Ishikawa (cell line): ENCODE measurements around the gene GALNT9.

ENCODE experiments used
- CEBPB ChIP-seq: IDR thresholded peaks from 2 replicates; pipeline ENCODE4 v1.6.1; 2012
- CREB1 ChIP-seq: IDR thresholded peaks from 2 replicates; pipeline ENCODE4 v1.6.1; 2012; ENCODE audit warnings: low read depth
- EGR1 ChIP-seq: IDR thresholded peaks from 2 replicates; pipeline ENCODE4 v1.6.1; 2012
- EP300 ChIP-seq: IDR thresholded peaks from 2 replicates; pipeline ENCODE4 v1.6.1; 2012; ENCODE audit warnings: borderline replicate concordance
- FOXM1 ChIP-seq: IDR thresholded peaks from 2 replicates; pipeline ENCODE4 v1.6.1; 2012; ENCODE audit warnings: low read depth, borderline replicate concordance
- NFIC ChIP-seq: IDR thresholded peaks from 2 replicates; pipeline ENCODE4 v1.6.1; 2012
- RAD21 ChIP-seq: IDR thresholded peaks from 2 replicates; pipeline ENCODE4 v1.6.1; 2012; ENCODE audit warnings: low read depth
- TAF1 ChIP-seq: IDR thresholded peaks from 2 replicates; pipeline ENCODE4 v1.6.1; 2012; ENCODE audit warnings: low read depth, mild to moderate bottlenecking
- TCF12 ChIP-seq: IDR thresholded peaks from 2 replicates; pipeline ENCODE4 v1.6.1; 2012; ENCODE audit warnings: low read depth
- TEAD4 ChIP-seq: IDR thresholded peaks from 2 replicates; pipeline ENCODE4 v1.6.1; 2012
- YY1 ChIP-seq: IDR thresholded peaks from 2 replicates; pipeline ENCODE4 v1.6.1; 2012; ENCODE audit warnings: low read depth
- ZBTB7A ChIP-seq: IDR thresholded peaks from 2 replicates; pipeline ENCODE4 v1.6.1; 2012; ENCODE audit warnings: low read depth
- TF ChIP-seq, protein P1 (sequence below): IDR thresholded peaks from 2 replicates; pipeline ENCODE4 v1.6.1; 2012
- TF ChIP-seq, protein P2 (sequence below): IDR thresholded peaks from 2 replicates; pipeline ENCODE4 v1.6.1; 2012
- TF ChIP-seq, protein P3 (sequence below): IDR thresholded peaks from 2 replicates; pipeline ENCODE4 v1.6.1; 2012; ENCODE audit warnings: low read depth, mild to moderate bottlenecking

GALNT9 gene

DNA sequence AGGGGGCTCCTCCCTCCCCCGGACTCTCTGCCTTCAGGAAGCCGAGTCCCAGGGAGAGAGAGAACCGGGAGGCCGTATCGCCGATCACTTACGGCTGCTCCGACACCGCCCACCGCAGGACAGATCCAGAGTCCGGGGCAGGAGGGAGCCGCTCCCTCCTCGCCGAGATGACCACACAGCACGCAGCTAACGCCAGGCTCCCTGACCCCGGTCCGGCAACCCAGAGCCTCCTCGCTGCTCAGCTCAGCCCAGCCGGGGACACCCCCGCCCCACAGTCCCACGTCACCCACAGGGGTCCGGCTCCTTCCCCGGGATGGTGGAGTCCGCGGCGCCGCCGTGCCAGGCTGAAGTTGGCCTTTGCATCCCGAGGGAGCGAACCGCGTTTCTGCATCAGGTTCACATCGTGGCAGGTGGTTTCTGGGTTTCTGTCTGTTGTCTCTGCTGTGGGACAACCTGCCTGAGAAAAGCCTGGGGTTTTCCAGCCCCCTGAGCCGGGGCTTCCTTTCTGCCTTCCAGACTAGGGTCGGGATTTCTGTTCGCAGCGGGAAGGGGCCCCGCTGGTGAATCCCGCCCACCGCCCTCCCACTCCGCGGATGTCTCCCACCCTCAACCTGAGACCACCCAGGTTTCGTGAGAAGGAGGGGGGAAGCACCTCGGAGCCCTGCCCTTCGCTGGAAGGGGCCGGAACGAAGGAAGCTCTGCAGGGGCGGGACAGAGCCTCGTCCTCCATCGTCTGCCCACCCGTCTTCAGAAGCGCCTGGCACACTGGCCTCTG lies 123.9 kb downstream of the GALNT9 start:
- TF ChIP-seq EP300 (no peak), NFIC (no peak), TCF12 (no peak), YY1 (no peak), TEAD4 (no peak)
- TF ChIP-seq, protein P1, sequence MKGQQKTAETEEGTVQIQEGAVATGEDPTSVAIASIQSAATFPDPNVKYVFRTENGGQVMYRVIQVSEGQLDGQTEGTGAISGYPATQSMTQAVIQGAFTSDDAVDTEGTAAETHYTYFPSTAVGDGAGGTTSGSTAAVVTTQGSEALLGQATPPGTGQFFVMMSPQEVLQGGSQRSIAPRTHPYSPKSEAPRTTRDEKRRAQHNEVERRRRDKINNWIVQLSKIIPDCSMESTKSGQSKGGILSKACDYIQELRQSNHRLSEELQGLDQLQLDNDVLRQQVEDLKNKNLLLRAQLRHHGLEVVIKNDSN: no peak
- TF ChIP-seq, protein P2, sequence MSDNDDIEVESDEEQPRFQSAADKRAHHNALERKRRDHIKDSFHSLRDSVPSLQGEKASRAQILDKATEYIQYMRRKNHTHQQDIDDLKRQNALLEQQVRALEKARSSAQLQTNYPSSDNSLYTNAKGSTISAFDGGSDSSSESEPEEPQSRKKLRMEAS: no peak
- TF ChIP-seq, protein P3, sequence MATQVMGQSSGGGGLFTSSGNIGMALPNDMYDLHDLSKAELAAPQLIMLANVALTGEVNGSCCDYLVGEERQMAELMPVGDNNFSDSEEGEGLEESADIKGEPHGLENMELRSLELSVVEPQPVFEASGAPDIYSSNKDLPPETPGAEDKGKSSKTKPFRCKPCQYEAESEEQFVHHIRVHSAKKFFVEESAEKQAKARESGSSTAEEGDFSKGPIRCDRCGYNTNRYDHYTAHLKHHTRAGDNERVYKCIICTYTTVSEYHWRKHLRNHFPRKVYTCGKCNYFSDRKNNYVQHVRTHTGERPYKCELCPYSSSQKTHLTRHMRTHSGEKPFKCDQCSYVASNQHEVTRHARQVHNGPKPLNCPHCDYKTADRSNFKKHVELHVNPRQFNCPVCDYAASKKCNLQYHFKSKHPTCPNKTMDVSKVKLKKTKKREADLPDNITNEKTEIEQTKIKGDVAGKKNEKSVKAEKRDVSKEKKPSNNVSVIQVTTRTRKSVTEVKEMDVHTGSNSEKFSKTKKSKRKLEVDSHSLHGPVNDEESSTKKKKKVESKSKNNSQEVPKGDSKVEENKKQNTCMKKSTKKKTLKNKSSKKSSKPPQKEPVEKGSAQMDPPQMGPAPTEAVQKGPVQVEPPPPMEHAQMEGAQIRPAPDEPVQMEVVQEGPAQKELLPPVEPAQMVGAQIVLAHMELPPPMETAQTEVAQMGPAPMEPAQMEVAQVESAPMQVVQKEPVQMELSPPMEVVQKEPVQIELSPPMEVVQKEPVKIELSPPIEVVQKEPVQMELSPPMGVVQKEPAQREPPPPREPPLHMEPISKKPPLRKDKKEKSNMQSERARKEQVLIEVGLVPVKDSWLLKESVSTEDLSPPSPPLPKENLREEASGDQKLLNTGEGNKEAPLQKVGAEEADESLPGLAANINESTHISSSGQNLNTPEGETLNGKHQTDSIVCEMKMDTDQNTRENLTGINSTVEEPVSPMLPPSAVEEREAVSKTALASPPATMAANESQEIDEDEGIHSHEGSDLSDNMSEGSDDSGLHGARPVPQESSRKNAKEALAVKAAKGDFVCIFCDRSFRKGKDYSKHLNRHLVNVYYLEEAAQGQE: no peak

DNA sequence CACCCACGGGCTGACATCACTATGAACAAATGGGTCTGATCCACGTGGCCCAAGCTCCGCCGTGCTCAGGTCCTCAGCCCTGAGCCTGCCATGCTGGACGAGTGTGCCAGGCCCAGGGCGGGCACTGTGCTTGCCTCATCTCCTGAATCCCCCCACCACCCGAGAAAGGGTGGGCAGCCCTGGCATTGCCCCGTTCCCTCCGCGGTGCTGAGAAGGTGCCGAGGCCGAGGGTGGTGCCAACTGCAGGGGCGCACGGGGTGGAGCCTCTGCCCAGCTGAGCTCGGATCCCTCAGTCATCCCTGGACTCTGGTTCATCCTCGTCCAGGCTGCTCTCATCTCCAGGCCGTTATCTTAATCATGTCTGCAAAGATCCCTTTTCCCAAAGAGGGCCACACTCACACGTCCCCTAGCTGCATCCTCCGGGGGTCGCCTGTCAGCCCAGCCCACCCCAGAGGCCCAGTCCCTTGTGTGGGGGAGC lies 124.6 kb downstream of the GALNT9 start:
- TF ChIP-seq TAF1 (no peak), ZBTB7A (no peak), RAD21 (no peak), YY1 (no peak), EP300 (no peak), TCF12 (no peak), CREB1 (no peak), EGR1 (no peak), CEBPB (no peak), TEAD4 (no peak)
- TF ChIP-seq, protein P3: no peak
- TF ChIP-seq, protein P2: no peak
- TF ChIP-seq, protein P1: no peak

DNA sequence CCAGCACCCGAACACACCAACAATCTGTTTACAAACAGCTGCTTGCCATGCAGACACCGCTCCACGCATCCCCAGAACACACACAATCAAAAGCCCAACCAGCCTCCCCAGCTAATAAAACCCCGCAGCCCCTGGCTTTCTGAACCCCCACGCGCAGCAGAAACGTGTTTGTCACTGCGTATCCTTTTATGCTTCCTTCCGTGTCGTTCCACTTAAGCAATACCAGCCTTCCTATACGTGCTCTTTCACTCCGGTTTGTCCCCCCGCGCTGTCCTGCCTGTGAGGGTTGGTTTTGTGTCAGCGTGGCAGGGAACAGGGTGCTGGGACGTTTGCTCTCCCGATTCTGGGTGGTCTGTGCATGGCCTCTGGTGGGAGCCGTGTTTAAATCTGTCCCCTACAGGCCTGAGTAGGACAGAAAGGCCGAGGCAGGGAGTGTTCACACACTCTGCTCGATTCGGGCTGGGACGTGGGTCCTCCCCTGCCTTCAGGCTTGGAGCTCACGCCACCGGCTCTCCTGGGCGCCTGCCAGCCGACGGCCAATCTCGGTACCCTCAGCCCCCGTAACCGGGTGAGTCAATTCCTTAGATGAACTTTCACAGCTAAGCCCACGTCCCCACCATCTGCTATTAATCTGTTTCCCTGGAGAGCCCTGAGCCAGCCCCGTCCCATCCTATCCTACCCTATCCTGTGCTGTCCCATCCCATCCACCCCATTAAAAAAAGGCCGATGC lies 125.2 kb downstream of the GALNT9 start:
- TF ChIP-seq TCF12 (no peak), TEAD4 (no peak), YY1 (no peak), FOXM1 (no peak), EGR1 (no peak), CREB1 (no peak)

DNA sequence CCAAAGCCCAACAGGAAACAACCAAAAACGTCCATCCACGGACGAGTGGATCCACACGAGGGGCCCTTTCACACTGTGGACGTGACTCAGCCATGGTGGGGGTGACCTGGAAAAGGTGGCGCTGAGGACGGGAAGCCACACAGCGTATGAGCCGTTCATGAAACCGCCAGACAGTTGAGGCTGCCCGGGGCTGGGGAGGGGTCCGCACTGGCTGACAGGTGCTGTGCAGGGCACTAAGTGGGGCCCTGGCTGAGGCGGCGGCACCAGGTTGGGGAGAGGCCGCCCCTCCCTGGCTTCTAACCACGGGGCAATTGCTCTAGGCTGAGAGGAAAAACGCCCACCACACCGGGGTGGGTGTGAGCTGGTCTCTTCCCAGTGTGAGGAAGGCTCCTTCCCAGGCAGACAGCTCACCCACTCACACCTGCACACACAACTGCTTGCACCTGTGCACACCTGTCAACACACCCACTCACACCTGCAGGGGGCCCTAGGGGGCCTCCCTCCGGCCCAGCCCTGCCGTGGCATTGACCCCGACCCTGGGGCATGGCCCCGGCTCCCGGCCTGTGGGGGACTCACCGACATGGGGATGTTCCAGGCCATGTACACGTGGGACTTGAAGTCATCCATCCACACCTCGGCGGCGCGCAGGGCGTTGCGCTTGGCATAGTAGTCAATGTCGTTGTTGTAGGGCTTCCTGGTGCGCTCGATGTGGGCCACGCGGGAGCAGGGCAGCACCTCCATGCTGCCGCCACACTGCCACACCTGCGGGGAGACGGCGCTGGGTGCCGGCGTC lies 126.3 kb downstream of the GALNT9 start:
- TF ChIP-seq ZBTB7A: no peak
- TF ChIP-seq, protein P1: no peak
- TF ChIP-seq RAD21: no peak
- TF ChIP-seq, protein P2: no peak
- TF ChIP-seq CEBPB: no peak
- TF ChIP-seq TCF12: no peak
- no peak for TF ChIP-seq TAF1
- no peak for TF ChIP-seq NFIC
- TF ChIP-seq, protein P3: no peak
- no peak for TF ChIP-seq TEAD4
- TF ChIP-seq EP300: no peak
- no peak for TF ChIP-seq CREB1
- TF ChIP-seq YY1: no peak
- no peak for TF ChIP-seq FOXM1
